GM12891 (cell line): ENCODE results near the gene CELSR3.

Experiments used
- DNase-seq: peaks from one replicate; pipeline ENCODE4 v3.0.0; 2011; ENCODE audit warnings: low spot score; ENCODE audit not compliant: insufficient read length
- FAIRE-seq: peaks from 2 replicates; lab custom pipeline; 2011; peaks lifted over from hg19 to GRCh38; lab: Jason Lieb, UNC
- PAX5 ChIP-seq: IDR thresholded peaks from 2 replicates; pipeline ENCODE4 v1.6.1; 2011; ENCODE audit warnings: low read length, moderate library complexity, mild to moderate bottlenecking; ENCODE audit not compliant: insufficient read depth, severe bottlenecking
- POLR2A ChIP-seq: IDR thresholded peaks from 2 replicates; pipeline ENCODE4 v1.6.1; 2011; ENCODE audit warnings: low read depth, low read length, control low read depth
- POLR2AphosphoS5 ChIP-seq: IDR thresholded peaks from 2 replicates; pipeline ENCODE4 v1.6.1; 2011; ENCODE audit warnings: low read depth, low read length, control low read depth
- POU2F2 ChIP-seq: IDR thresholded peaks from 2 replicates; pipeline ENCODE4 v1.6.1; 2011; ENCODE audit warnings: low read depth, mild to moderate bottlenecking, control low read depth, low read length, moderate library complexity
- SPI1 ChIP-seq: IDR thresholded peaks from 2 replicates; pipeline ENCODE4 v1.6.1; 2011; ENCODE audit warnings: low read depth, low read length, control low read depth
- TAF1 ChIP-seq: IDR thresholded peaks from 2 replicates; pipeline ENCODE4 v1.6.1; 2011; ENCODE audit warnings: low read depth, low read length, control low read depth

CELSR3 gene

DNA sequence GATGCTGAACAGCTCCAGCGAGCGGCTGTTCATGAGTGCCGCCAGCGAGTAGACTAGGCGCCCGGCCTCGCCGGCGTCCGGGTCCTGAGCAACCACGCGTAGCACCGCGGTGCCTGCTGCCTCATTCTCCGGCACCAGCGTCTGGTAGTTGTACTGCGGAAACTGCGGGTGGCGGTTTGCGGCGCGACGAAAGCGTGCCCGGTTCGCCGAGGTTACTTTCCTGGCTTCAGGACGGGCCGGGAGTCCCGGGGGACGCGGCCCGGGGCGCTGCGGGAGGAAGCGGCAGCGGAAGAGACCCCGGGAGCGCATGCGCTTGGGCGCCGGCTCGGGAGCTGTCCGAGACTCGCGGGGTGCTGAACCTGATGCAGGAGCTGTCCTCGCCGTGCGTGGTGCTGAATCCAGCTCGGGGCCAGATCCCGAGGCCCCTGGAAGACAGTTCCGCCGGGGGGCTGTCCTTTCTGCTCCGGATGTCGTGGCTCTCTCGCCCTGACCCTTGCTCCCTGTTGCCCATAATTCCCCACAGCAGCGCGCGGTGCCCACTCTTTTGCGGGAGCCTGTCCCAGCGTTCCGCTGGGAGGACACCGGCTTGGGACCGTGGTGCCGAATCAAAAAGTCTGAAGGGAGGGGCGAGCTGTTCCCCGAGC, 1.1 kb downstream of the CELSR3 start:
- FAIRE-seq (peak; percentile 91), DNase-seq (peak; percentile 83)
- no peak; the same call in 1 of the 2 replicates for TF ChIP-seq POU2F2
- no peak for TF ChIP-seq POLR2AphosphoS5
- TF ChIP-seq SPI1 = no peak
- TF ChIP-seq POLR2A = no peak
- TF ChIP-seq PAX5 = no peak
- no peak for TF ChIP-seq TAF1

DNA sequence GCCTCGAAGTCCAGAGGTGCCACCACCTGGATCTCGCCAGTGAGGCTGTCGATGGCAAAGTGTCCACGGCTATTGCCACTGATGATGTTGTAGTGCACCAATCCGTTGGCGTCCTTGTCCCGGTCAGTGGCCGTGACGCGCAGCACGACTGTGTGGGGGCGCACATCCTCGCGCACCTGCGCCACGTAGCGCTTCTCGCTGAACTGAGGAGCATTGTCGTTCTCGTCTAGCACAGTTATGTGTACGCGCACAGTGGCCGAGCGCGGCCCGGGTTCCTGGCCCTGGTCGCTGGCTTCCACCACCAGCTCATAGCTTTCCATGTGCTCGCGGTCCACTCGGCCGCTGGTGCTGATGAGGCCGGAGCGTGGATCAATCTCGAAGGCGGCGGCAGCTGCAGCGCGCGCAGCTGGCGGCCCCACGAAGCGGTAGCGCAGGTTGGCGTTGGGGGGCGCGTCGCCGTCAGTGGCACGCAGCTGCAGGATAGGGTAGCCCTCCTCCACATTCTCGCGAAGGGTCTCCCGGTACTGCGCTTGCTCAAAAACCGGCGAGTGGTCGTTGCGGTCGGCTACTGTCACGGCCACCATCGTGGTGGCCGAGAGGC, 1.8 kb downstream of the CELSR3 start:
- TF ChIP-seq POU2F2 (no peak), SPI1 (no peak), TAF1 (no peak), PAX5 (no peak), POLR2AphosphoS5 (no peak), POLR2A (no peak)
- FAIRE-seq (peak; percentile 48), DNase-seq (no peak)

DNA sequence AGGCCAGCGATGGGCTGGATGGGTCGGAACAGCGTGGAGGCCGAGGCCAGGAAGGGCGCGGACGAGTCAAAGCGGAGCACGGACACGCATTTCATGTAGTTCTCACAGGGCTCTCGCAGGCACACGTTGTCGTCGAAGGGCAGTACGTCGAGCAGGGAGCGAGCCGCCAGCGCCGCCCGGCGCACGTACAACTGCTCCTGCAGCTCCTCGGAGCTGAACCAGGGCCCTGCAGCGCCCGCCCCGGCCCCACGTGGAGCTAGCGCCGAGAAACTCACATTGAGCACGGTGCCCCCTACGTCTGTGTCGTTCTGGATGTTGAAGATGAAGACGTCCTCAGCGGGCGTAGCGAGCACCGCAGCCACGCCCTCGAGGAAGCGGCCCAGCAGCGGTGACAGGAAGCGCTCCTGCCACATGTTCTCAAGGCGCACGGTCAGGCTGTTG, 5.8 kb downstream of the CELSR3 start:
- no peak for FAIRE-seq
- no peak for DNase-seq
- TF ChIP-seq TAF1 (no peak), POLR2A (no peak), SPI1 (no peak), PAX5 (no peak), POLR2AphosphoS5 (no peak), POU2F2 (no peak)

DNA sequence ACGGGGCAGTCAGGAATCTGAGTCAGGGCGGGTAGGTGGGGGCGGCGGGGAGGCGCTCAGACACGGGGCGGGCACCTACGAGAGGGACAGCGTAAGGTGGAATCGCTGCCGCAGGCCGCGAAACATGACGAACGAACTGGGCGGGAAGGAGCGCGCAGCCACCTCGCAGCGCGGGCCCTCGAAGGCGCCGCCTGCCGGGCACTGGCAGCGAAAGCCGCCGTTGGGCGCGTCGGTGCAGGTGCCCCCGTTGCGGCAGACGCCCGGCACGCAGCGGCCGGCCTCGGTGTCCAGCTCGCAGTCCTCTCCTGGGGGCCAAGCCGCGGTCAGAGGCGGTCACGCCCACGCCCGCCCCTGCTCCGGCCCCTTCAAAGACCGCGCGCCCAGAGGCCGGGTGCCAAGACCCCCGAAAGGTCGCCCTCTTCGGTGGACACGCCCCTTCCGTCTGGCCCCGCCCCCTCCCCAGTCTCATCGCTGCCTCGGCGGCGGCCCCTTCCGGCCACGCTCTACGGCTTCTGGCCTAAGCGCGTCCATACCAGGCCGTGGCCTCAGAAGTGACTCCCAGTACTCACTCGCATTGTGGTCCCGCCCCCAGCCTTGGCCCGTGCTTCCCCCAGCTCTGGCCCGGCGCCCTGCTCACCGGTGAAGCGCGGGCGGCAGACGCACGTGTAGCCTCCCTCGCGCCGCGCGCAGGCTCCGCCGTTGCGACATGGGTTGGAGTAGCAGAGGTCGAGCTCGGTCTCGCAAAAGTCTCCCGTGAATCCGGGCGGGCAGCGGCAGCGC, 6.4 kb downstream of the CELSR3 start:
- DNase-seq (peak; percentile 96), FAIRE-seq (peak; percentile 96)
- TF ChIP-seq SPI1 (no peak), POU2F2 (no peak), TAF1 (no peak), POLR2A (no peak), POLR2AphosphoS5 (no peak), PAX5 (no peak)

DNA sequence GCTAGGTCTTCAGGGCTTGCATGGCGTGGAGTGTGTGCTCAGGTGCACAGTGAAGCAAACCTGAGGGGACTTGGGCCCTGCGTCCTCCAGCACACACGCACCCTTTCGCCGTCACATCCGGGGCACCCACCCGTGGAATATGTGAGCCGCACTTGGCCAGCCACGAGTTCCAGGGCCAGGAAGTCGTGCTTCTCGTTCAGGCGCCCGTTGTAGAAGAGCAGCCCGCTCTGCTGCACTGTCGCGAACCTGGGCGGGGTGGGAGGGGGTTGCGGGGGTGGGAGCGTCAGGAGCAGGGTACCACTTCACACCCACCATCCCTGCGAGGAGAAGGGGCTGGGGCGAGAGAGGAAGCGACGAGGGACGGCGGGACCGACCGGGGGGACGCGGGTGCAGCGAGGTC, 7.1 kb downstream of the CELSR3 start:
- DNase-seq = no peak
- peak; percentile 9 for FAIRE-seq
- TF ChIP-seq POLR2A = no peak
- no peak for TF ChIP-seq TAF1
- TF ChIP-seq SPI1 = no peak
- TF ChIP-seq POLR2AphosphoS5 = no peak
- no peak for TF ChIP-seq PAX5
- TF ChIP-seq POU2F2 = no peak

DNA sequence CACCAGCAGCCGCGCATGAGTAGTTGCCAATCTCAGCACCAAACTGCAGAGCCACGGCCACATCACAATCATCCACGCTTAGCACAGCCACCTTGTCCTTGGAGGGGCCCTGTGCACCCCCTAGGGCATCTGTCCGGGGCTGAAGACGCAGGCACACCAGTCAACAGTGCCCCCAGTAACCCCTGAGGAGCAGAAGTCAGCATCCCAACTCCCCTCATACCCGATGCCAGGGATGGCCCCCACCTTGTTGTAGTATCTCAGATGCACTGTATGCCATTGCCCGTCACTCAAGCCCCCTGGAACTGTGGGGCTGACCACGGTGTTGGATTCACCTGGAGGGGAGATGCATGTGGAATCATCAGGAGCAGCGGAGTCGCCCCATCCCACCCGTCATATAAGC, 7.6 kb downstream of the CELSR3 start:
- DNase-seq (no peak), FAIRE-seq (no peak)
- no peak for TF ChIP-seq POU2F2
- no peak for TF ChIP-seq SPI1
- no peak for TF ChIP-seq POLR2AphosphoS5
- no peak for TF ChIP-seq TAF1
- no peak for TF ChIP-seq PAX5
- TF ChIP-seq POLR2A = no peak

DNA sequence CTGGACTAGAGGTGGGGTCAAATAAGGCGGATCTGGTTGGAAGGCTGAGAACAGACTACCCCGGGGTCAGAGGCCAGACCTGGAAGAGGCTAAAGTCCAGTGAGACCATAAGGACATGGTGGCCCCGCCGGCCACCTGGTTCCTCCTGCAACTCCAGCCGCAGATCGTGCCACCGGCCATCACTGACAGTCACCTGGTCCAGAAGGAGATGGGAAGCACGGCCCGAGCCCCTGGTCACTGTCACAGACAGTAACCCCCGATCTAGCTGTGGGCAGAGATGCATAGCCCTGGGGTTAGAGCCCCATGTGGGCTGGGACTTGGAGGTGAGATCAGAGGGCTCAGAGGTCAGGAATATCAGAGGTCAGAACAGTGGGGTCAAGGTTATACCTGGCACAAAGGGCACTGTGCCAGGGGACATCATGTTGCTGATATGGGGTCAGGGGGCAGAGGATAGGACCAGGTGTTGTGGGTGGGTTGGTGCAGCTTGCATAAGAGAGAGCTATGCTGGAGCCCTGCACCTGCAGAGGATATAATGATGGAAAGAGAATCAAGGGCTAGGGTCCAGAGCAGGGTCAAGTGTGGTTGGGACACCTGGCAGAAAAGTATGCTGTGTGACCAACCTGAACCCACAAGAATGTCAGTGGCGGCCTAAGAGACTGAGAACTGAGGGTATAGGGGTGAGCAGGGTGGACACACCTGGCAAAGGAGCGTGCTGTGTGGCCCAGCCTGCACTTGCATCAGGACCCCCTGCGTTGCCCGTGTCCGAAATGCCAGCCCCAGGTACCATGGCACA, 9.6 kb downstream of the CELSR3 start:
- TF ChIP-seq TAF1 (no peak), POLR2A (no peak), SPI1 (no peak)
- DNase-seq = no peak
- no peak for FAIRE-seq

DNA sequence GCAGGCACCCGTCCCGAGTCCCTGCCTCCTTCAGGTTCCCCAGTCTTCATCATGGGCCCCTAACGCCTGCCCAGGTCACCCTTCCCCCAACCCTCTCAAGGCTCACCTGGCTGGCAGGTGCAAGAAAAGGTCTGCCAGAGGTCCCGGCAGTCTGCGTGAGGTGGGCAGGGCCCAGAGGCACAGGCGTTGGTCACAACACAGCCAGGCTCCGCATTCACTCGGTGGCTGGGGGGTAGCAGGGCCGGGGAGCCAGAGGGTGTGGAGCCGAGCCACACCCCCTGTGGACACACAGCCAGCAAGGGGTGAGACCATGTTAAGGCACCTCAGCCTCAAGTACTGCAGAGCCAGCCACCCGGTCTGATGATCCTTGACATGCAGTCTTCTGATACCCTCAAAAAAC, 10.9 kb downstream of the CELSR3 start:
- FAIRE-seq = no peak
- TF ChIP-seq TAF1 (no peak), PAX5 (no peak), POLR2A (no peak), SPI1 (no peak), POU2F2 (no peak), POLR2AphosphoS5 (no peak)

DNA sequence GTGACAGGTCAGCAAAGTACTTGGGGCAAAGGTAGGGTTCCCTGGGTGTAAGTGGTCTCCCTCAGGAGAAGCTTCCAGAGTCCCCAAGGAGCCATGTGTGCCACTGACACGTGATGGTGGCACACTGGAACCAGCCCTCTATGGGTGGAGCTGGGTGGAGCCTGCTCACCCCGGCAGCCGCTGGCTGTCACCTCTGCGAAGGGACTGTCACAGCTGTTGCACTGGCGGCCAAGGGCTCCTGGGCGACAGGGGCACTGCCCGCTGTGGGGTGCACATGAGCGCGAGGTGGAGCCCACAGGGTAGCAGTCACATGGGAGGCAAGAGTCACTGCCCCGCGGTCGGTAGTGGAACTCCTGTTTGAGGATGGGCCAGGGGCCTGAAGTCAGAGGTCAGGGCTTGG, 12.0 kb downstream of the CELSR3 start:
- DNase-seq = no peak
- TF ChIP-seq TAF1 = no peak
- TF ChIP-seq POU2F2 = no peak
- no peak for TF ChIP-seq PAX5
- TF ChIP-seq POLR2AphosphoS5 = no peak
- no peak for TF ChIP-seq POLR2A
- TF ChIP-seq SPI1 = no peak
- no peak for FAIRE-seq

More for the DNA sequence above, 10.9 kb downstream of the CELSR3 start:
- DNase-seq = no peak
